ENCODE data around the gene CRAMP1. TPM values are rescaled to one million over a fixed set of nuclear protein-coding genes. Genes with fewer than 3 reads are reported as not detected.

The CRAMP1 gene
- total RNA-seq, 1 donor from 2014 or later: 29.4 TPM

- peak overlapping the region; percentile 38 for H3K27ac Mint-ChIP-seq (ENCODE audit: unreplicated experiment)
- TF ChIP-seq, protein P1, sequence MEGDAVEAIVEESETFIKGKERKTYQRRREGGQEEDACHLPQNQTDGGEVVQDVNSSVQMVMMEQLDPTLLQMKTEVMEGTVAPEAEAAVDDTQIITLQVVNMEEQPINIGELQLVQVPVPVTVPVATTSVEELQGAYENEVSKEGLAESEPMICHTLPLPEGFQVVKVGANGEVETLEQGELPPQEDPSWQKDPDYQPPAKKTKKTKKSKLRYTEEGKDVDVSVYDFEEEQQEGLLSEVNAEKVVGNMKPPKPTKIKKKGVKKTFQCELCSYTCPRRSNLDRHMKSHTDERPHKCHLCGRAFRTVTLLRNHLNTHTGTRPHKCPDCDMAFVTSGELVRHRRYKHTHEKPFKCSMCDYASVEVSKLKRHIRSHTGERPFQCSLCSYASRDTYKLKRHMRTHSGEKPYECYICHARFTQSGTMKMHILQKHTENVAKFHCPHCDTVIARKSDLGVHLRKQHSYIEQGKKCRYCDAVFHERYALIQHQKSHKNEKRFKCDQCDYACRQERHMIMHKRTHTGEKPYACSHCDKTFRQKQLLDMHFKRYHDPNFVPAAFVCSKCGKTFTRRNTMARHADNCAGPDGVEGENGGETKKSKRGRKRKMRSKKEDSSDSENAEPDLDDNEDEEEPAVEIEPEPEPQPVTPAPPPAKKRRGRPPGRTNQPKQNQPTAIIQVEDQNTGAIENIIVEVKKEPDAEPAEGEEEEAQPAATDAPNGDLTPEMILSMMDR (IDR thresholded peaks at IDR 0.05): no peak
- peaks cover 22% of the 10 kb centered on the region for H3K4me1 Mint-ChIP-seq (ENCODE audit: unreplicated experiment)
- peaks cover 43% of the 10 kb centered on the region for H3K36me3 Mint-ChIP-seq (ENCODE audit: unreplicated experiment)
- H3K4me3 Mint-ChIP-seq (ENCODE audit: unreplicated experiment): no peak overlapping the region
- DNase-seq (ENCODE audit: extremely low spot score, unreplicated experiment): no peak
- H3K27me3 Mint-ChIP-seq (ENCODE audit: unreplicated experiment): no peaks in the 10 kb centered on the region
- no peaks in the 10 kb centered on the region for H3K9me3 Mint-ChIP-seq (ENCODE audit: unreplicated experiment)
Observed at GRCh38 chr16:1674751-1675664, 62.8 kb downstream of the CRAMP1 start.

GRCh38 chr16:1676661-1677060 is 64.5 kb downstream of the CRAMP1 start:
- TF ChIP-seq, protein P1 (IDR thresholded peaks at IDR 0.05): no peak
- DNase-seq (ENCODE audit: extremely low spot score, unreplicated experiment): no peak
- Mint-ChIP-seq H3K27ac (ENCODE audit: unreplicated experiment) (no peak overlapping the region), H3K27me3 (ENCODE audit: unreplicated experiment) (no peaks in the 10 kb centered on the region), H3K4me1 (ENCODE audit: unreplicated experiment) (peaks cover 30% of the 10 kb centered on the region), H3K9me3 (ENCODE audit: unreplicated experiment) (no peaks in the 10 kb centered on the region), H3K36me3 (ENCODE audit: unreplicated experiment) (peaks cover 31% of the 10 kb centered on the region), H3K4me3 (ENCODE audit: unreplicated experiment) (peak overlapping the region; percentile 50)

GRCh38 chr16:1677339-1677738 is 65.2 kb downstream of the CRAMP1 start:
- H3K4me1 Mint-ChIP-seq (ENCODE audit: unreplicated experiment): peaks cover 30% of the 10 kb centered on the region
- peak overlapping the region; percentile 50 for H3K4me3 Mint-ChIP-seq (ENCODE audit: unreplicated experiment)
- H3K9me3 Mint-ChIP-seq (ENCODE audit: unreplicated experiment): no peaks in the 10 kb centered on the region
- H3K27ac Mint-ChIP-seq (ENCODE audit: unreplicated experiment): peak overlapping the region; percentile 63
- peaks cover 26% of the 10 kb centered on the region for H3K36me3 Mint-ChIP-seq (ENCODE audit: unreplicated experiment)
- TF ChIP-seq, protein P1 (IDR thresholded peaks at IDR 0.05): no peak
- no peaks in the 10 kb centered on the region for H3K27me3 Mint-ChIP-seq (ENCODE audit: unreplicated experiment)
- no peak for DNase-seq (ENCODE audit: extremely low spot score, unreplicated experiment)

GRCh38 chr16:1677942-1678499 is 65.9 kb downstream of the CRAMP1 start, which contains the start of gene JPT2:
Gene JPT2 (plus strand): TSS chr16:1678279. CDS start chr16:1678313, 34 bp downstream.
- Mint-ChIP-seq H3K36me3 (ENCODE audit: unreplicated experiment) (peaks cover 22% of the 10 kb centered on the region), H3K4me3 (ENCODE audit: unreplicated experiment) (peak within 1 kb of the TSS; percentile 88), H3K27me3 (ENCODE audit: unreplicated experiment) (no peaks in the 10 kb centered on the region), H3K27ac (ENCODE audit: unreplicated experiment) (peak within 1 kb of the TSS; percentile 86), H3K9me3 (ENCODE audit: unreplicated experiment) (no peaks in the 10 kb centered on the region), H3K4me1 (ENCODE audit: unreplicated experiment) (peaks cover 30% of the 10 kb centered on the region)
- TF ChIP-seq, protein P1 (IDR thresholded peaks at IDR 0.05): no peak
- peak; percentile 97 for DNase-seq (ENCODE audit: extremely low spot score, unreplicated experiment)

- H3K9me3 Mint-ChIP-seq (ENCODE audit: unreplicated experiment): no peaks in the 10 kb centered on the region
- H3K4me3 Mint-ChIP-seq (ENCODE audit: unreplicated experiment): peak overlapping the region; percentile 88
- no peaks in the 10 kb centered on the region for H3K27me3 Mint-ChIP-seq (ENCODE audit: unreplicated experiment)
- DNase-seq (ENCODE audit: extremely low spot score, unreplicated experiment): no peak
- H3K27ac Mint-ChIP-seq (ENCODE audit: unreplicated experiment): peak overlapping the region; percentile 86
- TF ChIP-seq, protein P1 (IDR thresholded peaks at IDR 0.05): no peak
- peaks cover 18% of the 10 kb centered on the region for H3K36me3 Mint-ChIP-seq (ENCODE audit: unreplicated experiment)
- H3K4me1 Mint-ChIP-seq (ENCODE audit: unreplicated experiment): peaks cover 30% of the 10 kb centered on the region
Observed at GRCh38 chr16:1678500-1679098, 66.4 kb downstream of the CRAMP1 start.
